Gastroesophageal sphincter (tissue), 4 donors: ENCODE data around the gene RHBDD1. TPM values are rescaled to one million over a fixed set of nuclear protein-coding genes. Genes with fewer than 3 reads are reported as not detected.

Source experiments
- ATAC-seq: fragments of 150-250 bp; one replicate; pipeline ENCODE4 v1.9.1; 2016; ENCODE audit warnings: mild to moderate bottlenecking, moderate library complexity
- H3K27ac ChIP-seq, 4 donors: fragments of 200-600 bp; sonication (generic) in 3 of 4; 1 replicate in 3 of 4; 2 replicates in 1 of 4; pipeline ENCODE4 v1.5.1; 2016 to 2019
- H3K27me3 ChIP-seq: fragments of 200-600 bp; sonication (generic); one replicate; pipeline ENCODE4 v1.5.1; 2019
- H3K36me3 ChIP-seq, 2 donors: fragments of 200-600 bp; sonication (generic); one replicate each; pipeline ENCODE4 v1.5.1; 2019; ENCODE audit warnings: control low read depth in 1 of 2
- H3K4me1 ChIP-seq, 3 donors: fragments of 200-600 bp; sonication (generic); 1 replicate in 2 of 3; 2 replicates in 1 of 3; pipeline ENCODE4 v1.5.1; 2016 to 2019; ENCODE audit warnings: control low read depth in 2 of 3
- H3K4me3 ChIP-seq, 2 donors: fragments of 200-600 bp; sonication (generic); one replicate each; pipeline ENCODE4 v1.5.1; 2019; ENCODE audit warnings: mild to moderate bottlenecking in 1 of 2, moderate library complexity in 1 of 2
- H3K9me3 ChIP-seq, 3 donors: fragments of 200-600 bp; sonication (generic); one replicate each; pipeline ENCODE4 v1.5.1; 2017 to 2019; ENCODE audit warnings: control low read depth in 2 of 3
- CTCF ChIP-seq, 4 experiments: fragments of 200-600 bp in 2 of 4; fragments of 450-650 bp in 2 of 4; sonication (generic) in 1 of 4; IDR thresholded peaks; one replicate each; pipeline ENCODE4 v1.5.1; 2017 to 2019; ENCODE audit warnings: antibody characterized with exemption in 4 of 4, mild to moderate bottlenecking in 2 of 4, moderate library complexity in 2 of 4
- EP300 ChIP-seq: sonication (generic); formaldehyde crosslinking; IDR thresholded peaks from one replicate; pipeline ENCODE4 v1.6.1; 2017; ENCODE audit warnings: antibody characterized with exemption, mild to moderate bottlenecking
- POLR2A ChIP-seq, 2 donors: fragments of 450-650 bp; IDR thresholded peaks; one replicate each; pipeline ENCODE4 v1.6.1; 2017; ENCODE audit warnings: antibody characterized with exemption in 2 of 2, mild to moderate bottlenecking in 2 of 2, moderate library complexity in 1 of 2
- POLR2AphosphoS5 ChIP-seq: sonication (generic); formaldehyde crosslinking; IDR thresholded peaks from one replicate; pipeline ENCODE4 v1.6.1; 2017; ENCODE audit warnings: antibody characterized with exemption
- WGBS, 2 donors: methylation state at CpG; one replicate each; pipeline ENCODE4 v1.1.5; 2018; ENCODE audit warnings: low coverage in 1 of 2; 5-methylcytosine and 5-hydroxymethylcytosine counted together
- total RNA-seq, 4 donors: library from RNA; depleted of rRNA; stranded (reverse); fragments of >200 nt; gene quantifications; one replicate each; pipeline ENCODE4 v1.1.0, GENCODE V29; 2016

The RHBDD1 gene
- total RNA-seq, 4 donors from 2014 or later = 22.2 to 35.2 (median 24.7) TPM

DNA sequence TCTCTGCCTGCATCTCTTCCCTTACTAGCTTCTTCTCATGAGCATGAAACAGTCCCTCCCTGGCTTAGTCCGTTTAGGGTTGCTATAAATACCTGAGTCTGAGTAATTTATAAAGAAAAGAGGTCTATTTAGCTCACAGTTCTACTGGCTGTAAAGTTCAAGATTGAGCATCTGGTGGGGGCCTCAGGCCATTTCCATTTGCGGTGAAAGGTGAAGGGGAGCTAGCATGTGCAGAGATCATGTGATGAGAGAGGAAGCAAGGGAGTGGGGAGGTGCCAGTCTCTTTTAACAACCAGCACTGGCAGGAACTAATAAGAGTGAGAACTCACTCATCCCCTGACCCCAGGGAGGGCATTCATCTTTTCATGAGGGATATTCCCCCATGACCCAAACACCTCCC is 26.8 kb downstream of the RHBDD1 start:
- Histone ChIP-seq H3K27me3 (no peaks in the 10 kb centered on the region), H3K9me3 (no peaks in the 10 kb centered on the region), H3K27ac (no peak overlapping the region), H3K4me1 (peaks cover 0 to 22% (median 0%) of the 10 kb centered on the region in 3 donors), H3K4me3 (no peak overlapping the region), H3K36me3 (peaks cover 0 to 32% of the 10 kb centered on the region in 2 donors)
- 63% methylated on average over 2 of the region's 2 CpGs; no CpG with 5 or more reads in 1 of the 2 donors for WGBS, 2 donors
- ATAC-seq = no peak
- no peak for TF ChIP-seq POLR2AphosphoS5
- TF ChIP-seq POLR2A (IDR thresholded peaks at IDR 0.05) = peak in 1 of 2 donors; percentile 9

DNA sequence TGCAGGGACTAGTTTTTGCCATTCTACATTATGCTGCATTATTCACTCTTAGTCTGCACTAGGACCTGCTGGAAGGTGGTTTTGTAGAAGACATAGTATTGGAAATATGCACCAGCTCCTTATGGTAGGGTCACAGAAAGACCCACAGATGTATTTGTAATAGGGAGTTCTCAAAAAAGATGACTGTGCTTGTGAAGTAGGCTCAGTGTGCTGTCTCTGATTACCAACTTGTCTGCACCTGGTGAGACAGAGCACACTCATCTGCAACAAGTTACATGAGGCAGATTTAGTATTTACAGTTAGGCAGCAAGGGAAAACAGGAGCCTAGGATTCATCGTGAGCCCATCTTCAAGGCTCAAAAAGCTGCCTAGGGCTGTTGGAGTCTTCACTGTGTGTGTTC is 29.4 kb downstream of the RHBDD1 start:
- WGBS, 2 donors = 90 to 100% methylated on average over 1 of the region's 1 CpG
- H3K27ac ChIP-seq = no peak overlapping the region
- no peak for ATAC-seq
- peaks cover 0 to 22% (median 0%) of the 10 kb centered on the region in 3 donors for H3K4me1 ChIP-seq
- H3K36me3 ChIP-seq = peaks cover 0 to 56% of the 10 kb centered on the region in 2 donors
- H3K9me3 ChIP-seq = no peaks in the 10 kb centered on the region
- H3K4me3 ChIP-seq = no peak overlapping the region
- TF ChIP-seq EP300 = no peak
- no peak for TF ChIP-seq POLR2A (IDR thresholded peaks at IDR 0.05)
- no peak for TF ChIP-seq POLR2AphosphoS5
- no peak for TF ChIP-seq CTCF (IDR thresholded peaks at IDR 0.05)
- no peaks in the 10 kb centered on the region for H3K27me3 ChIP-seq

DNA sequence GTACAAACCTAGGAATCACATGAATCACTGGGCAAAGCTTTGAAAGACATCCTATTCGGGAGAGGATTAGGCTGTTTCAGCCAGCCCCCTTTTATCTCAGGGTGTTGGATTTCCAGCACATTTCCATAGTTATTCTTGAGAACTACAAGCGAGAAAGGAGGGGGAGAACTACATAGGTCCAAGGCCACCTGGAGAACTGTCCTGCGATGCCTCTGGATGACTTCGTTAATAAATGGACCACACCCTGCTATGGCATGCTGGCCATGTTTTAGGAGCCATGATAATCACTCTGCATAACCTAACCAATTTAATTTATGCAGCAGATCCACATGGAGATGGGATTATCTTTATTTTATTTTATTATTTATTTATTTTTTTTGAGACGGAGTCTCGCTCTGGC is 29.9 kb downstream of the RHBDD1 start:
- ATAC-seq = no peak
- no peak for TF ChIP-seq POLR2AphosphoS5
- TF ChIP-seq CTCF (IDR thresholded peaks at IDR 0.05) = no peak
- no peak for TF ChIP-seq EP300
- no peak for TF ChIP-seq POLR2A (IDR thresholded peaks at IDR 0.05)
- no peaks in the 10 kb centered on the region for H3K9me3 ChIP-seq
- H3K4me1 ChIP-seq = peaks cover 0 to 22% (median 0%) of the 10 kb centered on the region in 3 donors
- no peak overlapping the region for H3K4me3 ChIP-seq
- H3K27ac ChIP-seq = no peak overlapping the region
- 82 to 90% methylated on average over 5 to 6 of the region's 6 CpGs for WGBS, 2 donors
- no peaks in the 10 kb centered on the region for H3K27me3 ChIP-seq
- peaks cover 0 to 60% of the 10 kb centered on the region in 2 donors for H3K36me3 ChIP-seq

- H3K36me3 ChIP-seq = peaks cover 0 to 66% of the 10 kb centered on the region in 2 donors
- no peak overlapping the region for H3K27ac ChIP-seq
- no peaks in the 10 kb centered on the region for H3K4me1 ChIP-seq
- H3K4me3 ChIP-seq = no peak overlapping the region
- H3K9me3 ChIP-seq = no peaks in the 10 kb centered on the region
- 68 to 72% methylated on average over 6 to 7 of the region's 7 CpGs for WGBS, 2 donors
- TF ChIP-seq POLR2AphosphoS5 (no peak), CTCF (IDR thresholded peaks at IDR 0.05) (no peak), POLR2A (IDR thresholded peaks at IDR 0.05) (no peak), EP300 (no peak)
- no peaks in the 10 kb centered on the region for H3K27me3 ChIP-seq
- no peak for ATAC-seq
These were observed 32.7 kb downstream of the RHBDD1 start for GRCh38 chr2:226868331-226869162.

- 80 to 81% methylated on average over 5 of the region's 5 CpGs for WGBS, 2 donors
- Histone ChIP-seq H3K4me3 (no peak overlapping the region), H3K36me3 (peaks cover 0 to 66% of the 10 kb centered on the region in 2 donors), H3K27ac (no peak overlapping the region), H3K27me3 (no peaks in the 10 kb centered on the region), H3K9me3 (no peaks in the 10 kb centered on the region), H3K4me1 (no peaks in the 10 kb centered on the region)
- no peak for ATAC-seq
- no peak for TF ChIP-seq CTCF (IDR thresholded peaks at IDR 0.05)
- TF ChIP-seq POLR2A (IDR thresholded peaks at IDR 0.05) = no peak
- TF ChIP-seq POLR2AphosphoS5 = no peak
- TF ChIP-seq EP300 = no peak
These were observed 33.5 kb downstream of the RHBDD1 start for GRCh38 chr2:226869371-226869770.
